ENCODE results near the gene RAB19. TPM values are rescaled to one million over a fixed set of nuclear protein-coding genes. Genes with fewer than 3 reads are reported as not detected.
A peak's percentile ranks its signal among the peaks of the same experiment; 100 is the strongest.

The RAB19 gene
- total and polyA plus RNA-seq, 10 of the 15 experiments (the other 5 are each of a cell fraction or from before 2014, with no cell fraction given) = 0.14 to 1.0 (median 0.23) TPM; not detected in 5

- Histone ChIP-seq H3K9ac (ENCODE audit: control insufficient read depth, insufficient read depth, low read length) (no peak overlapping the region), H3K27ac (ENCODE audit: control insufficient read depth, insufficient read depth) (no peak overlapping the region)
- POLR2A ChIA-PET = interaction anchor here (0.7 kb wide), 1 partner anchor 17 kb away, joined by 3 read pairs; no protein-coding TSS in a partner anchor
Measured at GRCh38 chr7:140475747-140476333, 72.0 kb downstream of the RAB19 start.

More at GRCh38 chr7:140475747-140476333, 72.0 kb downstream of the RAB19 start:
- TF ChIP-seq CTCF (IDR thresholded peaks at IDR 0.05 in 2 of 3, conservative IDR thresholded peaks at IDR 0.05 in 1 of 3; ENCODE audit: control insufficient read depth in 2 of 3, extremely low read depth in 1 of 3, insufficient read depth in 1 of 3, low read depth in 3 of 3, low read length in 3 of 3) = peak; percentile 46 to 64 (median 49)
- peak; percentile 76 for TF ChIP-seq RAD21 (IDR thresholded peaks at IDR 0.05; ENCODE audit: insufficient read depth, low read depth, low read length)
- TF ChIP-seq SMC3 (IDR thresholded peaks at IDR 0.05; ENCODE audit: borderline replicate concordance, low read length) = peak; percentile 56; the same call in 1 of the 2 replicates
- TF ChIP-seq CBX3 (IDR thresholded peaks at IDR 0.05; ENCODE audit: borderline replicate concordance, low read depth) = no peak
- no peak for TF ChIP-seq TARDBP (IDR thresholded peaks at IDR 0.05; ENCODE audit: borderline replicate concordance)
- H3K27me3 ChIP-seq (replicated peaks in 1 of 2; ENCODE audit: control insufficient read depth in 2 of 2, insufficient read depth in 2 of 2, low read length in 1 of 2) = no peaks in the 10 kb centered on the region
- in situ Hi-C loops (cut with MboI) = no loop called here
- SMC1A ChIA-PET (ENCODE audit: uncharacterized antibody, unreplicated experiment) = interaction anchor here (0.6 to 3.9 kb wide), 5 partner anchors 16 to 181 kb away, joined by 3 to 27 read pairs (median 3); no protein-coding TSS in a partner anchor
- 28% methylated on average over 2 of the region's 2 CpGs for WGBS (ENCODE audit: insufficient coverage, insufficient replicate concordance, low lambda C conversion rate, missing lambda C conversion rate)
- peak overlapping the region; percentile 42; the same call in 1 of the 2 replicates for H3K4me2 ChIP-seq (ENCODE audit: control insufficient read depth, insufficient read depth)
- no peak overlapping the region for H2AFZ ChIP-seq (ENCODE audit: control insufficient read depth, low read depth, low read length)
- DNase-seq (ENCODE audit: low read depth, low spot score) (no peak), ATAC-seq (0 out of 3 replicates have a peak, but pooled peaks have one; percentile 9), FAIRE-seq (peak; percentile 18)
- RAD21 ChIA-PET (ENCODE audit: unreplicated experiment) = no interaction called here
- intact Hi-C loops (cut with micrococcal nuclease; ENCODE audit: unreplicated experiment) = loop anchor here (1.0 to 5.0 kb wide), 3 partner anchors 177 to 536 kb away; partner anchors contain the start of genes KDM7A and MRPS33
- BruUV-seq (replicated peaks) = no TSS peak
- CTCF ChIA-PET = interaction anchor here (0.6 to 5.2 kb wide), 13 partner anchors 8 to 569 kb away, joined by 3 to 67 read pairs (median 4); no protein-coding TSS in a partner anchor
- H3K4me1 ChIP-seq (ENCODE audit: control insufficient read depth, insufficient read depth, low read length) = peaks cover 13% of the 10 kb centered on the region
- peaks cover 4% of the 10 kb centered on the region for H4K20me1 ChIP-seq (ENCODE audit: control insufficient read depth, insufficient read depth)
- peaks cover 0 to 3% of the 10 kb centered on the region in 2 experiments; a peak in 1 of 4 replicates for H3K36me3 ChIP-seq (ENCODE audit: control insufficient read depth in 2 of 2, insufficient read depth in 2 of 2, low read length in 1 of 2)
- H3K4me3 ChIP-seq = no peak overlapping the region
- no peaks in the 10 kb centered on the region for H3K9me3 ChIP-seq (replicated peaks; ENCODE audit: control insufficient read depth, insufficient read depth, low read length)
- H3K79me2 ChIP-seq (ENCODE audit: control insufficient read depth, insufficient read depth, low read length) = peaks cover 53% of the 10 kb centered on the region
